Choroid plexus epithelial cell (primary cell): ENCODE results near the gene BACE2.

Experiments used
- DNase-seq: peaks from one replicate; pipeline ENCODE4 v3.0.0-alpha.2; 2010; ENCODE audit warnings: low read depth
- H3K4me3 ChIP-seq: 2 replicates; pipeline ENCODE4 v1.5.1; 2011; ENCODE audit warnings: low read depth, mild to moderate bottlenecking, control low read depth, low read length, moderate library complexity
- CTCF ChIP-seq: conservative IDR thresholded peaks from 2 replicates; pipeline ENCODE4 v1.5.1; 2011; ENCODE audit warnings: low read depth, mild to moderate bottlenecking, control low read depth, inconsistent platforms, low read length, moderate library complexity

The BACE2 gene

GRCh38 chr21:41327753-41328152, 159.8 kb downstream of the BACE2 start:
- no peak for TF ChIP-seq CTCF
- no peak for DNase-seq
- H3K4me3 ChIP-seq = no peak overlapping the region

GRCh38 chr21:41328660-41329607, 161.0 kb downstream of the BACE2 start:
- TF ChIP-seq CTCF = no peak
- no peak for DNase-seq

More at GRCh38 chr21:41328660-41329607, 161.0 kb downstream of the BACE2 start:
- H3K4me3 ChIP-seq = no peak overlapping the region
